ENCODE measurements around the gene CENPP. TPM values are rescaled to one million over a fixed set of nuclear protein-coding genes. Genes with fewer than 3 reads are reported as not detected.

The CENPP gene
- total and polyA plus RNA-seq, 2 donors = 2.7 to 20.9 TPM

- WGBS = 32% methylated on average over 2 of the region's 2 CpGs
- DNase-seq (ENCODE audit: extremely low spot score) = no peak
- Histone ChIP-seq H3K4me1 (ENCODE audit: insufficient read depth) (no peaks in the 10 kb centered on the region), H3K36me3 (ENCODE audit: insufficient read depth) (no peaks in the 10 kb centered on the region), H3K27ac (ENCODE audit: low read depth) (no peak overlapping the region), H3K4me3 (ENCODE audit: low read depth, low read length) (no peak overlapping the region)
These were observed 2.5 kb downstream of the CENPP start for GRCh38 chr9:92328225-92328624.

- no peaks in the 10 kb centered on the region for H3K36me3 ChIP-seq (ENCODE audit: insufficient read depth)
- WGBS = 59% methylated on average over 3 of the region's 3 CpGs
- no peak overlapping the region for H3K4me3 ChIP-seq (ENCODE audit: low read depth, low read length)
- no peak for DNase-seq (ENCODE audit: extremely low spot score)
- H3K4me1 ChIP-seq (ENCODE audit: insufficient read depth) = no peaks in the 10 kb centered on the region
- no peak overlapping the region for H3K27ac ChIP-seq (ENCODE audit: low read depth)
These were observed 7.0 kb downstream of the CENPP start for GRCh38 chr9:92332577-92333281.

DNA sequence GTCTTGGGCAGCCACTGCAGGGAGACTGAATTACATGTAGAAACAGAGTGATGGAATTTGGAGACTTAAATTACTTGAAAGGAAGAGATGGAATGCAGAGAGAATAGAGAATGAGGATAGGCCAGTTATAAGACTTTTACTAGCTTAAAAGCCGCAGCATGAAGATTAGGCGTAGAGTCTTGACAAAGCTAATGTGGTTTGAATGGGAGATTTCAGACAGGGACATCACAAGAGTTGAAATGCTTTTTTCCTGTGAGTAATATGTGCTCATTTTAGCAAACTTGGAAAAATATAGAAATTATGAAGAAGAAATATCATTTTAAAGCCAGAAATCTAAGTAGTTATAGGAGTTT is 7.5 kb downstream of the CENPP start:
- no peak for DNase-seq (ENCODE audit: extremely low spot score)
- Histone ChIP-seq H3K36me3 (ENCODE audit: insufficient read depth) (no peaks in the 10 kb centered on the region), H3K4me3 (ENCODE audit: low read depth, low read length) (no peak overlapping the region), H3K4me1 (ENCODE audit: insufficient read depth) (no peaks in the 10 kb centered on the region), H3K27ac (ENCODE audit: low read depth) (no peak overlapping the region)
- WGBS = 65% methylated on average over 2 of the region's 2 CpGs

DNA sequence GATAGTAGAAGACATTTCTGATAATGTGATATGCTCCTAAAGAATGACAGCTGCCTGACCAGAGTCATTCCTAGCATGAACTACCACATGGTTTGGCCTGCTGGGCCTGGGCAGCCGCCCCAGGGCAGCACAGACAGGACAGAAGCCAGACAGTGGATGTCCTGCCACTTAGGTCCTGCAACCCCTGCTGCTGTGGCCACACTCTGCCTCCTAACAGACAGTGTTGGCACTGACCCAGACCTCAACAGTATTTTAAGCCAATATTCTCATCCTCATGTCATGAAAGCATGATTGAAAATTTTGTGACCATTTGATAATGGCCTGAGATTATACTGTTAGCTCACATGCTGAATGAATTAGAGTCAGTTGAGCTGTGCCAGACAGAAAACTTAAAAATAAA is 15.8 kb downstream of the CENPP start:
- Histone ChIP-seq H3K4me3 (ENCODE audit: low read depth, low read length) (no peak overlapping the region), H3K36me3 (ENCODE audit: insufficient read depth) (no peaks in the 10 kb centered on the region), H3K27ac (ENCODE audit: low read depth) (no peak overlapping the region), H3K4me1 (ENCODE audit: insufficient read depth) (no peaks in the 10 kb centered on the region)
- 100% methylated on average over 1 of the region's 1 CpG for WGBS
- no peak for DNase-seq (ENCODE audit: extremely low spot score)

GRCh38 chr9:92342825-92343488 is 17.2 kb downstream of the CENPP start:
- Histone ChIP-seq H3K4me1 (ENCODE audit: insufficient read depth) (no peaks in the 10 kb centered on the region), H3K4me3 (ENCODE audit: low read depth, low read length) (no peak overlapping the region), H3K27ac (ENCODE audit: low read depth) (no peak overlapping the region), H3K36me3 (ENCODE audit: insufficient read depth) (no peaks in the 10 kb centered on the region)
- 38% methylated on average over 1 of the region's 1 CpG for WGBS
- DNase-seq (ENCODE audit: extremely low spot score) = no peak

GRCh38 chr9:92345582-92345981 is 19.8 kb downstream of the CENPP start:
- DNase-seq (ENCODE audit: extremely low spot score) = no peak
- no peaks in the 10 kb centered on the region for H3K4me1 ChIP-seq (ENCODE audit: insufficient read depth)
- H3K4me3 ChIP-seq (ENCODE audit: low read depth, low read length) = no peak overlapping the region
- no peaks in the 10 kb centered on the region for H3K36me3 ChIP-seq (ENCODE audit: insufficient read depth)
- H3K27ac ChIP-seq (ENCODE audit: low read depth) = no peak overlapping the region

- H3K4me1 ChIP-seq (ENCODE audit: insufficient read depth) = no peaks in the 10 kb centered on the region
- DNase-seq (ENCODE audit: extremely low spot score) = peak; percentile 77
- no peak overlapping the region for H3K4me3 ChIP-seq (ENCODE audit: low read depth, low read length)
- H3K36me3 ChIP-seq (ENCODE audit: insufficient read depth) = no peaks in the 10 kb centered on the region
- 22% methylated on average over 7 of the region's 7 CpGs for WGBS
- H3K27ac ChIP-seq (ENCODE audit: low read depth) = no peak overlapping the region
These were observed 24.3 kb downstream of the CENPP start for GRCh38 chr9:92349771-92350739.

DNA sequence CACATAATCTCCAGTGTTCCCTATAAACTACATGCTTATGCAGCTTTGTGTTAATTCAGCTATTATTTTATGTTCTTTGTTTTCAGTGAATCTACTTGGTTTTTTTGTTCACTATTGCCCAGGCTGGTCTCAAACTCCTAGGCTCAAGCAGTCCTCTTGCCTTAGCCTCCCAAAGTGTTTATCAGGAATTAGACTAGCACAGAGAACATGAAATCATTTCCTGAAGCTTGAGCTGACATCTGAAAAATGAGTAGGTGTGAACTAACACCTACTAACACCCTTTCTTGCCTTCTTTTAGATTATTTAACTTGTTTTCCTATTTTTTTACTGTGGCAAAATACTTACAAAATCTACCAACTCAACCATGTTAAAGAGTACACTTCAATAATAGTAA is 25.0 kb downstream of the CENPP start:
- no peak for DNase-seq (ENCODE audit: extremely low spot score)
- no peak overlapping the region for H3K27ac ChIP-seq (ENCODE audit: low read depth)
- no peaks in the 10 kb centered on the region for H3K36me3 ChIP-seq (ENCODE audit: insufficient read depth)
- H3K4me3 ChIP-seq (ENCODE audit: low read depth, low read length) = no peak overlapping the region
- no peaks in the 10 kb centered on the region for H3K4me1 ChIP-seq (ENCODE audit: insufficient read depth)

DNA sequence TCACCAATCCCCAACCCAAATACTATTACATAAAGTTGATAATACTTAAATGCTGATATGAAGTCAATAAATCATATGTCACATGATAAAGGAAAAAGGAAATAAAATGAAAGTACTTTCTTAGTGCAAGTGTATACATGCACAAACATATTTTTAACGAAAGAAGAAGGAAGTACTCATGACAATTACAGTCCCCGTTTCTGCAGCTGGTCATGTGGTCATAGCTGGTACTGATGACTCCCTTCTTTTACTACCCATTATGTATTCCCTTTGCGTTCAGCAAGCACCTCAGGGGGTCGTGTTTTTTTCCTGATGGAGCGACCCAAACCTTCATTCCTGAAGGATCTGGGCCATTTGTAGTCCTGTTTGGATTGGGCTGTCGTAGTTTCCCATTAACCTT is 27.3 kb downstream of the CENPP start:
- H3K36me3 ChIP-seq (ENCODE audit: insufficient read depth) = no peaks in the 10 kb centered on the region
- no peak overlapping the region for H3K4me3 ChIP-seq (ENCODE audit: low read depth, low read length)
- no peak for DNase-seq (ENCODE audit: extremely low spot score)
- 78% methylated on average over 6 of the region's 6 CpGs for WGBS
- no peak overlapping the region for H3K27ac ChIP-seq (ENCODE audit: low read depth)
- no peaks in the 10 kb centered on the region for H3K4me1 ChIP-seq (ENCODE audit: insufficient read depth)

DNA sequence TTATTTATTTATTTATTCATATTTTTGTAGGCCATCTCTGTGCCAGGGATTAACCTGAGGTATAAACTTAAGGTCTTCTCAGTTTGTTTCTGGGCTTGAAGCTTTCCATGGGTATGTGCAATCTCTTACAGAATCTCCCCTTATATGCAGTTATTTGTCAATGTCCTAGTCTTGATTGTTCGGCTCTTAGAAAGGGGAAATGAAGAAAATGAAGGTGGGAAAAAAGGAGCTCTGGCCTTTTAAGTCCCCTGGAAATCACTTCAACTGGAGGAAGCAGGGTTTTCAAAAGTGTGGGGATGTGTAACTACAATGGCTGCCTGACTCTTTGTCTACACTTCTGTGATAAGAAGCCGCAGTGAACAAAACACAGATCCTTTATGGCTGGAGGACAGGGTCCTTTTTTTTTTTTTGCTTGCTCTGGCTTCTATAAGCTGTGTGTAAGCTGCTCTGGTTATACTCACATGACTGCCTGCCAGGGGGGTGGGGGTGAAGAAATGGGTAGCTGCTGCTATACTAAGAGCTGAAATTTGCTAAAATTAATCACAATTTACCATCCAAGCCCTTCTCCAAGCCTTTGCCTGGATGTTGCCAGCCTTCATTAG is 33.7 kb downstream of the CENPP start:
- Histone ChIP-seq H3K4me1 (ENCODE audit: insufficient read depth) (no peaks in the 10 kb centered on the region), H3K4me3 (ENCODE audit: low read depth, low read length) (no peak overlapping the region), H3K27ac (ENCODE audit: low read depth) (no peak overlapping the region), H3K36me3 (ENCODE audit: insufficient read depth) (no peaks in the 10 kb centered on the region)
- no peak for DNase-seq (ENCODE audit: extremely low spot score)
- 42% methylated on average over 2 of the region's 2 CpGs for WGBS

DNA sequence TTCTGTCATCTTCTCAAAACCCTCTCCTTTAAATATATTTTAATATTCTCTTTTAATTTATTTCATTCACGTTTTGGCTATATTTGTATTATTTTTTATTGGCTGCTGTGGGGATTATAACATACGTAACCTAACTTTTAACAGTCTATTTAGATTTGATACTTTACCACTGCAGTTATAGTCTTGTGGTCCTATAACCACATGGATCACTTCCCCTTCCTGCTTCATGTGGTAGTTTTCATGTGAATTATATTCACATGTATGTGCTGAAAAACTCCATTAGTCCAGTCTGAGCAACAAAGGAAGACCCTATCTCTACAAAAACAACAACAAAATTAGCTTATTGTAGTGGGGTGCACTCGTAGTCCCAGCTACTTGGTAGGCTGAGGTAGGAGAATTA is 34.3 kb downstream of the CENPP start:
- no peak for DNase-seq (ENCODE audit: extremely low spot score)
- Histone ChIP-seq H3K36me3 (ENCODE audit: insufficient read depth) (no peaks in the 10 kb centered on the region), H3K4me1 (ENCODE audit: insufficient read depth) (no peaks in the 10 kb centered on the region), H3K4me3 (ENCODE audit: low read depth, low read length) (no peak overlapping the region), H3K27ac (ENCODE audit: low read depth) (no peak overlapping the region)
- WGBS = 60% methylated on average over 3 of the region's 3 CpGs

- no peak overlapping the region for H3K27ac ChIP-seq (ENCODE audit: low read depth)
- 32% methylated on average over 2 of the region's 2 CpGs for WGBS
- no peak overlapping the region for H3K4me3 ChIP-seq (ENCODE audit: low read depth, low read length)
- H3K36me3 ChIP-seq (ENCODE audit: insufficient read depth) = no peaks in the 10 kb centered on the region
- H3K4me1 ChIP-seq (ENCODE audit: insufficient read depth) = no peaks in the 10 kb centered on the region
- no peak for DNase-seq (ENCODE audit: extremely low spot score)
These were observed 43.3 kb downstream of the CENPP start for GRCh38 chr9:92369075-92369474.

DNA sequence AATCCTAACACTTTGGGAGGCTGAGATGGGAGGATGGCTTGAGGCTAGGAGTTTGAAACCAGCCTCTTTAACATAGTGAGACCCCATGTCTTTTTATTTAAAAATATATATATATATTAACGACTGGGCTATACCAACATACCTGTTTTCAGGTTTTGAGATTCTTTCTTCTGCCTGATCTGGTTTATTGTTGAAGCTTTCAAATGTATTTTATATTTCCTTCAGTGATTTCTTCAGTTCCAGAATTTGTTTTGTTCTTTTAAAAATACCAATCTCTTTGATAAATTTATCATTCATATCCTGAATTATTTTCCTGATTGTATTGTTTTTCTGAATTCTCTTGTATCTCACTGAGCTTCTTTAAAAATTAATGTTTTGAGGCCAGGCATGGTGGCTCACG is 47.4 kb downstream of the CENPP start:
- 97% methylated on average over 2 of the region's 2 CpGs for WGBS
- Histone ChIP-seq H3K36me3 (ENCODE audit: insufficient read depth) (no peaks in the 10 kb centered on the region), H3K4me3 (ENCODE audit: low read depth, low read length) (no peak overlapping the region), H3K27ac (ENCODE audit: low read depth) (no peak overlapping the region), H3K4me1 (ENCODE audit: insufficient read depth) (no peaks in the 10 kb centered on the region)
- DNase-seq (ENCODE audit: extremely low spot score) = no peak

All from urinary bladder (tissue), 4 donors.